Glutamatergic neuron (in vitro differentiated cells): Measurements from ENCODE around the gene PIGA. TPM values are rescaled to one million over a fixed set of nuclear protein-coding genes. Genes with fewer than 3 reads are reported as not detected.

Source experiments
- DNase-seq: peaks from one replicate; pipeline ENCODE4 v3.0.0; 2022
- H3K27ac Mint-ChIP-seq: one replicate; pipeline ENCODE4 v1.8.0; 2020; ENCODE audit warnings: mild to moderate bottlenecking, mixed read lengths, inconsistent platforms; ENCODE audit not compliant: unreplicated experiment
- H3K27me3 Mint-ChIP-seq: one replicate; pipeline ENCODE4 v1.8.0; 2020; ENCODE audit warnings: mild to moderate bottlenecking, moderate library complexity, mixed read lengths, inconsistent platforms; ENCODE audit not compliant: unreplicated experiment
- H3K36me3 Mint-ChIP-seq: one replicate; pipeline ENCODE4 v1.8.0; 2020; ENCODE audit warnings: mild to moderate bottlenecking, mixed read lengths, inconsistent platforms; ENCODE audit not compliant: unreplicated experiment
- H3K4me1 Mint-ChIP-seq: one replicate; pipeline ENCODE4 v1.8.0; 2020; ENCODE audit warnings: mild to moderate bottlenecking, low read depth, mixed read lengths, inconsistent platforms; ENCODE audit not compliant: unreplicated experiment
- H3K4me3 Mint-ChIP-seq: one replicate; pipeline ENCODE4 v1.8.0; 2020; ENCODE audit warnings: mild to moderate bottlenecking, mixed read lengths, inconsistent platforms; ENCODE audit not compliant: unreplicated experiment
- H3K9me3 Mint-ChIP-seq: one replicate; pipeline ENCODE4 v1.8.0; 2020; ENCODE audit warnings: mild to moderate bottlenecking, moderate library complexity, mixed read lengths, inconsistent platforms; ENCODE audit not compliant: unreplicated experiment
- total RNA-seq: library from RNA; stranded (reverse); fragmentation: NEBNext Ultra II Directional; extraction: Animal tissue kit (Norgen Biotek cat#: 25700); gene quantifications from one replicate; pipeline ENCODE4 v1.2.1, GENCODE V29; 2021; ENCODE audit not compliant: unreplicated experiment
- TF ChIP-seq, protein P1 (sequence below): fragments of 200-600 bp; sonication (generic); IDR thresholded peaks from one replicate; pipeline ENCODE4 v1.5.0; 2021; ENCODE audit not compliant: partially characterized antibody, unreplicated experiment

PIGA gene
- total RNA-seq, 1 donor from 2014 or later: 11.3 TPM

DNA sequence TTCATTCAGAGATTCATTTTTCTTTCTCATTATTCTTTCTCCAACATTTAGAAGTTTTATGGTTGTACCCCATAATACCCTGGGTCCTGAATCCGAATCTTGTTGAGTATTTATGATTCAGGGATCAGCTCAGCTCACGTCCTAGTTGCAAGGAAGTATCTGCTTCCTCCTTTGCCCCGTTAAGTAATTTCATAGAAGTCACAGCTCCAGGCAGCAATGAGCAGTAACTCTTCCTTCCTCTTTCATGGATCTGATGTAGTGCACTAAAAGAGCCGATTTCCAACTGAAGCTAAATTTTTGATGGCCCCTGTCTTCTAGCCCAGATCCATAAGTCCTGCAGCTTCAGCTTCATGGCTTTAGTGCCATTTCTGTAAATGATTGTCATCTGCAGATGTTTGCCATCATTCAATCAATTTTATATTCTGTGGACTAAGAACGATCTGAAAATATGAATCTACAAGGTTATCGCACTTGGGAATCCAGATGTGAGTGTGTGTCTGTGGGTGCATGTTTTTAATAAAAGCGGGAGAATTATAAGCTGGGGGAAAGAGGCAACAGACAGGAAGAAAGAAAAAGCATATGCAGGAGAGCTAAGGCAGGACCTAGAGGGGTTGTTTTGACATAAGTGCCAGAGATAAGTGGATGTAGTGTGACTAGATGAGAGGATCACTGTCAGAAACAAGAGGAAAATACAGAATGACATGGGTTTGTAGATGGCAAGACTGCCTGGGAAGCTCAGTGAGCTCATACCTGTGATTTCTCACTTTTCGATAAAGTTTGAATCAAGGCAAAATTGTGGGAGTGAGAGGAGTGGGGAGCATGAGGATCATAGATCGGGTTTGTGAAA, 31.4 kb upstream of the PIGA start:
- TF ChIP-seq, protein P1, sequence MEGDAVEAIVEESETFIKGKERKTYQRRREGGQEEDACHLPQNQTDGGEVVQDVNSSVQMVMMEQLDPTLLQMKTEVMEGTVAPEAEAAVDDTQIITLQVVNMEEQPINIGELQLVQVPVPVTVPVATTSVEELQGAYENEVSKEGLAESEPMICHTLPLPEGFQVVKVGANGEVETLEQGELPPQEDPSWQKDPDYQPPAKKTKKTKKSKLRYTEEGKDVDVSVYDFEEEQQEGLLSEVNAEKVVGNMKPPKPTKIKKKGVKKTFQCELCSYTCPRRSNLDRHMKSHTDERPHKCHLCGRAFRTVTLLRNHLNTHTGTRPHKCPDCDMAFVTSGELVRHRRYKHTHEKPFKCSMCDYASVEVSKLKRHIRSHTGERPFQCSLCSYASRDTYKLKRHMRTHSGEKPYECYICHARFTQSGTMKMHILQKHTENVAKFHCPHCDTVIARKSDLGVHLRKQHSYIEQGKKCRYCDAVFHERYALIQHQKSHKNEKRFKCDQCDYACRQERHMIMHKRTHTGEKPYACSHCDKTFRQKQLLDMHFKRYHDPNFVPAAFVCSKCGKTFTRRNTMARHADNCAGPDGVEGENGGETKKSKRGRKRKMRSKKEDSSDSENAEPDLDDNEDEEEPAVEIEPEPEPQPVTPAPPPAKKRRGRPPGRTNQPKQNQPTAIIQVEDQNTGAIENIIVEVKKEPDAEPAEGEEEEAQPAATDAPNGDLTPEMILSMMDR: no peak
- Mint-ChIP-seq H3K4me3 (no peak overlapping the region), H3K36me3 (no peaks in the 10 kb centered on the region), H3K27me3 (no peaks in the 10 kb centered on the region), H3K9me3 (no peaks in the 10 kb centered on the region), H3K4me1 (no peaks in the 10 kb centered on the region), H3K27ac (no peak overlapping the region)
- no peak for DNase-seq

DNA sequence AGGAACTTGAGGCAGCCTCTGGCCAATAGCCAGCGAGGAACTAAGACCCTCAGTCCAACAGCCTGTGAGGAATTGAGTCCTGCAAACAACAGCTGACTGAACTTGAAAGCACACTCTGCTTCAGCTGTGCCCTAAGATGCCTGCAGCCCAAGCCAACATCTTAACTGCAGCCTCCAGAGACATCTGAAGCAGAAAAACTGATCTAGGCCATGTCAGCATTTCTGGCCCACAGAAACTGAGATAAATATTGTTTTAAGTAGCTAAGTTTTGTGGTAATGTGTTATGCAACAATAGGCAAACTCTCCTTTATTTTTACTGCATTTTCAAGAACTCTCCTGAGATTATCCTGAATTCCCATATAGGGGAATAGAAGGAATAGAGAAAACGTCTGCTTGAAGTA, 24.4 kb upstream of the PIGA start:
- Mint-ChIP-seq H3K9me3 (peaks cover 2% of the 10 kb centered on the region), H3K36me3 (no peaks in the 10 kb centered on the region), H3K27me3 (no peaks in the 10 kb centered on the region), H3K4me1 (no peaks in the 10 kb centered on the region), H3K4me3 (no peak overlapping the region), H3K27ac (no peak overlapping the region)
- TF ChIP-seq, protein P1: no peak
- no peak for DNase-seq

DNA sequence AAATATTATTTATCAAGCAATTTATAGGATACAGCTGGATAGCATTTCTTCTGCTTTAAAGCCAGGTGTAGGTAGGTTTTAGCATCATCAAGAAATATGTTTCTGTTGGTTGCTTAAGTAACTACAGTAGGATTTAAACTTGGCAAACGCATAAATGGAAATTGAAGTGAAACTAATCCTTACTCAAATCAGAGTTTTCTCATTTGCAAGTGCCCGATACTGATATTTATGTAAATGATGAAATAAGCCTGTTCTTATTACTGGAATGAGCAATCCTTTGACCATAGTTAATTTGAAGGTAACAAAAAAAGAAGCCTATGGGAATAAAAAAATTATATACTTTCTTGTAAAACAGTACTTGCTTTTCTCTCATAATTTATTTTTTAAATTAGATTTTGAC, 23.2 kb upstream of the PIGA start:
- Mint-ChIP-seq H3K27me3 (no peaks in the 10 kb centered on the region), H3K4me1 (no peaks in the 10 kb centered on the region), H3K27ac (no peak overlapping the region)

DNA sequence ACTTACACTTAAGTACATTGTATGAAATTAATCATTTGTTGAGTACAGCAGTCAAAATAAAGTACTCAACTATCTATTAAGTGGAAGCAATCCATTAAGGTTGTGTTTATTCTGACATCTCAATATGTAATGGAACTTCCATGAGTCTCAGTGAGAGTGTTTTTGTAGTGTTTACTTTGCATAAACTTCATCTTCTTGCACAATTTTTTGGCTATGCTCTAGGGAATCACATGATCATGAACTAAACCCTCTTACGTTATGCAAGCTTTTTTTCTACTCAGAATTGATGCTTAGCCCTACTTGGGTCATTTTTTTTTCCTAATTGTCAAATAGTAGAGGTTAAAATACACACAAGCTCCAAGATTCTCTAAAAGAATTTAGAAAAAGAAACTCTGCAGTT, 21.1 kb upstream of the PIGA start:
- TF ChIP-seq, protein P1: no peak
- H3K36me3 Mint-ChIP-seq: no peaks in the 10 kb centered on the region
- peaks cover 2% of the 10 kb centered on the region for H3K9me3 Mint-ChIP-seq
- no peak for DNase-seq
- no peaks in the 10 kb centered on the region for H3K4me1 Mint-ChIP-seq
- no peaks in the 10 kb centered on the region for H3K27me3 Mint-ChIP-seq
- no peak overlapping the region for H3K4me3 Mint-ChIP-seq
- H3K27ac Mint-ChIP-seq: no peak overlapping the region

More for the DNA sequence above, 23.2 kb upstream of the PIGA start:
- no peak for DNase-seq
- peaks cover 2% of the 10 kb centered on the region for H3K9me3 Mint-ChIP-seq
- no peak overlapping the region for H3K4me3 Mint-ChIP-seq
- TF ChIP-seq, protein P1: no peak
- H3K36me3 Mint-ChIP-seq: no peaks in the 10 kb centered on the region

DNA sequence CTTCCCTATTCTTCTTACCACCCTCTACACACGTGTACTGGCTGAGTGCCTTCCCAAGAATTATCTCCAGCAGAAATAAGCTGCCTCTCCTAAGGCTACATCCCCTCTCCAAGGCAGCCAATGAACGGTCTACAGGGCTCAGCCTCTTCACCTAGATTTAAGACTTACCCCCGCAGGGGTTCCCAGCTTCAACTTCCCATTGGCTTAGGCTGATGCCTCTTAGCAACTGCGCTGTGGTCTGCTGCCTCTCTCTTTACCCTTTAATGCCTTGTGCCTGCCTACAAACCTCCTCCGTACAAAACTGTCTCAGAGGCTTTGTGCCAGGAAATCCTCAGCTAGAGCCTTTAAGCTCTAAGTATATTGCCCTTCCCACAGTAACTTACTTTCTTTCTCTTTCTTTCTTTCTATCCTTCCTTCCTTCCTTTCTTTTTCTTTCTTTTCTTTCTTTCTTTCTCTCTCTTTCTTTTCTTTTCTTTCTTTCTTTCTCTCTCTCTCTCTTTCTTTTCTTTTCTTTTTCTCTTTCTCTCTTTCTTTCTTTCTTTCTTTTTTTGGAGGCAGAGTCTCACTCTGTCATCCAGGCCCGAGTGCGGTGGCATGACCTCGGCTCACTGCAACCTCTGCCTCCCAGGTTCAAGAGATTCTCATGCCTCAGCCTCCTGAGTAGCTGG, 15.1 kb upstream of the PIGA start:
- no peaks in the 10 kb centered on the region for H3K36me3 Mint-ChIP-seq
- DNase-seq: no peak
- H3K4me3 Mint-ChIP-seq: no peak overlapping the region
- H3K9me3 Mint-ChIP-seq: no peaks in the 10 kb centered on the region
- TF ChIP-seq, protein P1: no peak
- H3K27ac Mint-ChIP-seq: no peak overlapping the region
- H3K4me1 Mint-ChIP-seq: peaks cover 9% of the 10 kb centered on the region
- peaks cover 2% of the 10 kb centered on the region for H3K27me3 Mint-ChIP-seq
